ENCODE data around the gene OR1D5. TPM values are rescaled to one million over a fixed set of nuclear protein-coding genes. Genes with fewer than 3 reads are reported as not detected.
"Not testable (repeated sequence)": the region's sequence is repeated elsewhere in the genome, so short reads cannot be mapped to it uniquely, and the experiment has no call there.

The OR1D5 gene
- polyA plus RNA-seq (2011; rRNA removed), result not detected in 2 replicates
- polyA minus RNA-seq (2011; rRNA and poly(A)+ RNA removed), result not detected in 2 replicates

- H3K4me3 ChIP-seq (ENCODE audit: low read depth, low read length); H3K9me3 ChIP-seq (ENCODE audit: control insufficient read depth, insufficient read depth, low read length); POLR2A ChIA-PET; DNase-seq (ENCODE audit: low read depth, low spot score); H3K27ac ChIP-seq (ENCODE audit: low read depth, low read length); CTCF ChIA-PET; H3K27me3 ChIP-seq (ENCODE audit: control insufficient read depth, insufficient read depth, low read length): not testable (repeated sequence)
These were observed at the start of gene OR1D5 for GRCh38 chr17:3063507-3063906. OR1D5 (minus strand) TSS chr17:3063607; CDS start chr17:3063607, 0 bp downstream.

- DNase-seq (ENCODE audit: low read depth, low spot score), result no peak
- no peaks in the 10 kb centered on the region for H3K27me3 ChIP-seq (ENCODE audit: control insufficient read depth, insufficient read depth, low read length)
- ChIA-PET POLR2A (no interaction called here), CTCF (no interaction called here)
- no peak for TF ChIP-seq CTCF (IDR thresholded peaks at IDR 0.05; ENCODE audit: low read depth, low read length)
- H3K27ac ChIP-seq (ENCODE audit: low read depth, low read length), result no peak within 1 kb of the TSS
- H3K4me3 ChIP-seq (ENCODE audit: low read depth, low read length), result no peak within 1 kb of the TSS
- no peaks in the 10 kb centered on the region for H3K9me3 ChIP-seq (ENCODE audit: control insufficient read depth, insufficient read depth, low read length)
These were observed 40.9 kb upstream of the OR1D5 start, which contains the start of gene OR1D2 for GRCh38 chr17:3104322-3104721. OR1D2 (minus strand) TSS chr17:3104422; CDS start chr17:3092996, 11,426 bp downstream.

GRCh38 chr17:3073850-3074249 is 10.4 kb upstream of the OR1D5 start:
- CTCF ChIA-PET; DNase-seq (ENCODE audit: low read depth, low spot score); H3K9me3 ChIP-seq (ENCODE audit: control insufficient read depth, insufficient read depth, low read length); H3K4me3 ChIP-seq (ENCODE audit: low read depth, low read length); H3K27ac ChIP-seq (ENCODE audit: low read depth, low read length); POLR2A ChIA-PET; H3K27me3 ChIP-seq (ENCODE audit: control insufficient read depth, insufficient read depth, low read length): not testable (repeated sequence)

DNA sequence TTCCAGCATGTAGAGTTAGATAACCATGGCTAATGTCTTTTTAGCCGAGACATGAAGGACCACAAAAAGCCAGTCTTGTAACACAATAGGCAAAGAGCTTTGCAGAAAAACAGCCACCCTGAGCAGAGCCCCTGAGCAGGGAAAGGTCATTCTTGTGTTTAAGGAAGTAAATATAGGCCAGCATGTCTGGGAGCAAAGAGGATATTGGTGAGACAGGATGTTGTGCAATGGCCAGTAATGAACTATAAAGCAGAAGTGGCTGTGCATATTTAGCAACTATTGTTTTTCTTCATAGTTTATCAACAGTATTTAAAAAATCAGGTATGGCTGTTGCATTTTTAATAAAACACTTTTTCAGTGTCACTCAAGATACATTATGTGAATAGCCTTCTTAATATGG is 1.8 kb upstream of the OR1D5 start:
- CTCF ChIA-PET; POLR2A ChIA-PET; H3K27me3 ChIP-seq (ENCODE audit: control insufficient read depth, insufficient read depth, low read length): not testable (repeated sequence)

DNA sequence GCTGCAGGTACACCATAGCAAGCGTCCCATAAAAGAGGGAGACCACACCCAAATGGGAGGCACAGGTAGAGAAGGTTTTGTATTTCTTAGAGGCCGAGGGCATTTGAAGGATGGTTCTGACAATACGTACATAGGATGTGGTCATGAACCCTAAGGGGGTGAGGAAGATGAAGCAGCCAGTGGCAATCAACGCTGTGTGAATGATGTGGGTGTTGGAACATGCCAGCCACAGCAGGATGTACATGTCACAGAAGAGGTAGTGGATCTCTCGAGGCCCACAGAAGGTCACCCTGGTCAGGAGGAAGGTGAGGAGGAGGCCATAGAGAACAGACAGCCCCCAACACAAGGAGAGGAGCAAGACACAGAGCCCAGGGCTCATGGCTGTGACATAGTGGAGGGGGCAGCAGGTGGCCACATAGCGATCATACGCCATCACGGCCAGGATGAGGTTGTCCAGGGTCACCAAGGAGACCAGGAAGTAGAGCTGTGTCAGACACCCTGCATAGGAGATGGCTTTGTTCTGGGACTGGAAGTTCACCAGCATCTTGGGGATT is 506 bp downstream of the OR1D5 start:
- CTCF ChIA-PET; DNase-seq (ENCODE audit: low read depth, low spot score); POLR2A ChIA-PET; H3K27ac ChIP-seq (ENCODE audit: low read depth, low read length); H3K27me3 ChIP-seq (ENCODE audit: control insufficient read depth, insufficient read depth, low read length); H3K9me3 ChIP-seq (ENCODE audit: control insufficient read depth, insufficient read depth, low read length); H3K4me3 ChIP-seq (ENCODE audit: low read depth, low read length): not testable (repeated sequence)

More for the DNA sequence above, 1.8 kb upstream of the OR1D5 start:
- DNase-seq (ENCODE audit: low read depth, low spot score); H3K9me3 ChIP-seq (ENCODE audit: control insufficient read depth, insufficient read depth, low read length); H3K4me3 ChIP-seq (ENCODE audit: low read depth, low read length); H3K27ac ChIP-seq (ENCODE audit: low read depth, low read length): not testable (repeated sequence)

DNA sequence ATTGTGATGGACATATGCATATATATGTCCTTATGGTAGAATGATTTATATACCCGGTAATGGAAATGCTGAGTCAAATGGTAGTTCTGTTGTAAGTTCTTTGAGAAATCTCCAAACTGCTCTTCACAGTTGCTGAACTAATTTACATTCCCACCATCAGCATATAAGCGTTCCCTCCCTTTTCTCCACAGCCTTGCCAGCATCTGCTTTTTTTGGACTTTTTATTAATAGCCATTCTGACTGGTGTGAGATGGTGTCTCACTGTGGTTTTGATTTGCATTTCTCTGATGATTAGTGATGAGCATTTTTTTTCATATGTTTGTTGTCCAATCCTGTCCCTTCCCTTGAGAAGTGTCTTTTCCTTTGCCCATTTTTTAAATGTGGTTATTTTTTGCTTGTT is 8.5 kb downstream of the OR1D5 start:
- POLR2A ChIA-PET; CTCF ChIA-PET; H3K27me3 ChIP-seq (ENCODE audit: control insufficient read depth, insufficient read depth, low read length); DNase-seq (ENCODE audit: low read depth, low spot score); H3K4me3 ChIP-seq (ENCODE audit: low read depth, low read length); H3K9me3 ChIP-seq (ENCODE audit: control insufficient read depth, insufficient read depth, low read length); H3K27ac ChIP-seq (ENCODE audit: low read depth, low read length): not testable (repeated sequence)

DNA sequence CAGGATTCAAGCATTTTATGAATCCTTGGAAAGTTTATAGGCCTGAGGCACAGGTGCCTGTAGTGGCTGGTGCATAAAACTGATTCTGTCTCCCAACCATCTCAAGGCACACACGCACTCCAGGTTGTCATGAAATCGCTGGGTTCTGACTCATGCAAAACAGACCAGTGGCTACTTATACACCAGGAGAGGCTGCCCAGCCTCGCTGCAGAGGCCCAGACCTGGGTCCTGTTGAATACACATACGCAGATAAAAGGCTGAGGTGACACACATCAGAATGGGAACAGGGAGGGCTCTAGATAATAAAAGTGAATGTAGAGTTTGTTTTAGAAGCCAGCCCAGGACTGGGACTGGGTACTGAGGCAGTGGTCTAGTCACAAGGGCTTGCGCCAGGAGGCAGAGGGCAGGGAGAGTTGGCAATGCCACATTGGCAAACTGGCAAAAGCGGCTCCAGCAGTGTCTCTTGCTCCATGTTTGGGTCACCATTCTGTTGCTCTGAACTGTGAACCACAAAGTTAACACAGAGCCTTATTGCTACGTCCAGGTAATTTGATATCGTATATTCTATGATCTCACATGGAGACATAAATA is 13.6 kb downstream of the OR1D5 start:
- no peak overlapping the region; the same call in 1 of the 2 replicates for H3K4me3 ChIP-seq (ENCODE audit: low read depth, low read length)
- POLR2A ChIA-PET, result interaction anchor here (2.0 kb wide), 1 partner anchor 587 kb away, joined by 7 read pairs; the partner anchor contains the start of genes CTNS and SHPK
- DNase-seq (ENCODE audit: low read depth, low spot score), result no peak

More for the DNA sequence above, 13.6 kb downstream of the OR1D5 start:
- Histone ChIP-seq H3K9me3 (ENCODE audit: control insufficient read depth, insufficient read depth, low read length) (peaks cover 8% of the 10 kb centered on the region; the same call in 1 of the 2 replicates), H3K27ac (ENCODE audit: low read depth, low read length) (no peak overlapping the region), H3K27me3 (ENCODE audit: control insufficient read depth, insufficient read depth, low read length) (no peaks in the 10 kb centered on the region)
- TF ChIP-seq CTCF (IDR thresholded peaks at IDR 0.05; ENCODE audit: low read depth, low read length), result no peak
- CTCF ChIA-PET, result interaction anchor here (1.0 to 4.0 kb wide), 3 partner anchors 10 to 598 kb away, joined by 3 to 28 read pairs (median 12); no protein-coding TSS in a partner anchor

Measured in AG04450 (cell line).